Measurements from ENCODE around the gene CRYBG2.
A peak's percentile ranks its signal among the peaks of the same experiment; 100 is the strongest.
"Not testable (repeated sequence)": the region's sequence is repeated elsewhere in the genome, so short reads cannot be mapped to it uniquely, and the experiment has no call there.

The CRYBG2 gene

GRCh38 chr1:26375081-26375480 lies 21.2 kb upstream of the CRYBG2 start:
- no peak overlapping the region for H3K4me3 Mint-ChIP-seq
- DNase-seq = no peak

GRCh38 chr1:26374361-26374760 lies 20.4 kb upstream of the CRYBG2 start:
- not testable (repeated sequence) for ATAC-seq; H3K9me3 Mint-ChIP-seq; DNase-seq; H3K27me3 Mint-ChIP-seq; H3K36me3 Mint-ChIP-seq (ENCODE audit: low read depth)
- Mint-ChIP-seq H3K4me1 (peaks cover 96% of the 10 kb centered on the region), H3K27ac (peak overlapping the region; percentile 63), H3K4me3 (peak overlapping the region; percentile 50)

More at GRCh38 chr1:26375081-26375480, 21.2 kb upstream of the CRYBG2 start:
- ATAC-seq = peak; percentile 13
- Mint-ChIP-seq H3K9me3 (peaks cover 4% of the 10 kb centered on the region), H3K36me3 (ENCODE audit: low read depth) (no peaks in the 10 kb centered on the region), H3K27me3 (peaks cover under 1% of the 10 kb centered on the region), H3K4me1 (peaks cover 96% of the 10 kb centered on the region), H3K27ac (peak overlapping the region; percentile 63)

- no peak for DNase-seq
- Mint-ChIP-seq H3K4me3 (peak overlapping the region; percentile 50), H3K9me3 (peaks cover 4% of the 10 kb centered on the region), H3K27ac (peak overlapping the region; percentile 63), H3K4me1 (peaks cover 92% of the 10 kb centered on the region), H3K27me3 (no peaks in the 10 kb centered on the region), H3K36me3 (ENCODE audit: low read depth) (no peaks in the 10 kb centered on the region)
- ATAC-seq = no peak
These were observed 19.9 kb upstream of the CRYBG2 start for GRCh38 chr1:26373789-26374188.

DNA sequence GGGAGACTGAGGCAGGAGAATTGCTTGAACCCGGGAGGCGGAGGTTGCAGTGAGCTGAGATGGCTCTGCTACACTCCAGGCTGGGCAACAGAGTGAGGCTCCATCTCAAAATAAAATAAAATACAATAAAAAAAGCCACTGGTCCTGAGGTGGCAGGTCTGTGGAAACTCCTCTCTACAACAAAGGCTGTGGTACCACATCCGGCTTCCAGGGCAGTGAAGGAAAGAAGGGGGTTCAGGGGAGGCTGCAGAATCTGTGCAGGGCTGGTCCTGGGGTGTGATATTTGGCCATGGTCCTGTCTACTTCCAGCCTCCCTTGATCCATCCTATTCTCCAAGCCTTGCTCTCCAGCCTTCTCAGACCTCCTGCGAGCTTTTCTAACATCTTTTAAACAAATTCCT lies 19.4 kb upstream of the CRYBG2 start:
- DNase-seq = no peak
- H3K27me3 Mint-ChIP-seq = no peaks in the 10 kb centered on the region
- ATAC-seq = peak; percentile 41
- H3K4me1 Mint-ChIP-seq = peaks cover 87% of the 10 kb centered on the region
- H3K27ac Mint-ChIP-seq = peak overlapping the region; percentile 83
- H3K36me3 Mint-ChIP-seq (ENCODE audit: low read depth) = no peaks in the 10 kb centered on the region
- peaks cover 4% of the 10 kb centered on the region for H3K9me3 Mint-ChIP-seq
- peak overlapping the region; percentile 50 for H3K4me3 Mint-ChIP-seq

- Mint-ChIP-seq H3K27ac (peak within 1 kb of the TSS; percentile 83), H3K4me3 (peak within 1 kb of the TSS; percentile 50), H3K4me1 (peaks cover 80% of the 10 kb centered on the region)
- ATAC-seq; H3K27me3 Mint-ChIP-seq; H3K36me3 Mint-ChIP-seq (ENCODE audit: low read depth); H3K9me3 Mint-ChIP-seq; DNase-seq: not testable (repeated sequence)
These were observed 18.7 kb upstream of the CRYBG2 start, which contains the start of gene ZNF683 for GRCh38 chr1:26372611-26373010. Gene ZNF683 (minus strand): TSS chr1:26372750. CDS start chr1:26368571, 4,179 bp downstream.

DNA sequence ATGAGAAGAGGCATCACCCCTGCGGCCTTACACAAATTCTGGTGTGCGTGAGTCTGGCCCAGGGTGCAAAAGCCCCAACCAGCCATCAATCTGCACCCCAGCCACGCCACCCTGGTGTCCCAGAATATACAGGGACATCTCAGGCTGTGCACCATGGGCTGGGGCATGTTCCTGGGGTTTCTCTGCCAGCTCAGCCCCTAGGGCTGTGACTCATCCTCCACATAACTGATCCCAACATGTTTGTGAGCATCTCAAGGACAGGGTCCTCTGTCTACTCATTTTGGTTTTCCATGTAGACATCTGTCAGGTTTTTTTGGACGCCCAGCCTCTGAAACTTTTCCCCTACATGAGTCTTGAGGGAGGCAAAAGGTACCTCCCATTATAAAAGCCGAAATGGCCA lies 18.1 kb upstream of the CRYBG2 start:
- Mint-ChIP-seq H3K27me3 (no peaks in the 10 kb centered on the region), H3K4me1 (peaks cover 74% of the 10 kb centered on the region), H3K27ac (peak overlapping the region; percentile 83), H3K4me3 (no peak overlapping the region), H3K9me3 (peaks cover 4% of the 10 kb centered on the region), H3K36me3 (ENCODE audit: low read depth) (no peaks in the 10 kb centered on the region)
- ATAC-seq (peak; percentile 47), DNase-seq (no peak)

DNA sequence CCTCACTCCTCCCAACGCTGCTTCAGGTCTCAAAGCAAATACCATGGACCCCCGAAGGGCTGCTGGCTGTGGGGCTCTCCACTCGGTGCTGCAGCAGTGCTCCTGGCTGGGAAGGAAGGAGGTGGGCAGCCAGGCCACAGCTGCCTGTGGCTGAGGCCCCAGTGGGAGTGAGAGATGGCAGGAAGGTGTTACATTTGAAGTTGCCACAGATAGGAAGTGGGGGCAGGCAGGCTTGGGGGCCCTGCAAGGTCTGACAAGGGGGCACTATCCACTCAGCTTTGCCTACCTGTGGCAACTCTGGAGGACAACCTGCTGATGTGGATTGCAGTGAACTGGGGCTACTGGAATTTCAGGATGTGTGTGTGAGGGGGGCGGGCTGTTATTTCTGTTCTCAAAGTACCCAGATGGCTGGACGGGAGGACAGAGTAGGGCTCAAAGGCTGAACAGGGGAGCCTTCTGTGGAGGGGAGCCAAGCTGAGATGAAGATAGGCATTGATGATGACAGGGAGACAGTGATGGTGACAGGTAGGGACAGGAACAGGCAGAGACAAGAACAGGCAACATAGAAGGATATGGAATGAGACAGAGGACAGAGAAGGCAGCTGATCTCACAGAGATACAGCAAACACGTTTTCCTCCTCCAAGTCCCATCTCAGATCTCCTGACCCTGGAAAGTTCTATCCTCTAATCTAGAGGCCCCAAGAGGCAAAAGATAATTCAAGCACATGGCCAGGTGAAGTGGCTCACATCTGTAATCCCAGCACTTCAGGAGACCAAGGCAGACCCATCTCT lies 16.9 kb upstream of the CRYBG2 start:
- Mint-ChIP-seq H3K27ac (peak overlapping the region; percentile 57), H3K36me3 (ENCODE audit: low read depth) (no peaks in the 10 kb centered on the region), H3K9me3 (peaks cover 4% of the 10 kb centered on the region), H3K27me3 (peaks cover 3% of the 10 kb centered on the region), H3K4me1 (peaks cover 62% of the 10 kb centered on the region), H3K4me3 (peak overlapping the region; percentile 22)
- ATAC-seq (no peak), DNase-seq (no peak)

- DNase-seq (no peak), ATAC-seq (no peak)
- H3K4me1 Mint-ChIP-seq = peaks cover 53% of the 10 kb centered on the region
- no peaks in the 10 kb centered on the region for H3K36me3 Mint-ChIP-seq (ENCODE audit: low read depth)
- H3K27me3 Mint-ChIP-seq = peaks cover 5% of the 10 kb centered on the region
- H3K4me3 Mint-ChIP-seq = no peak overlapping the region
- H3K9me3 Mint-ChIP-seq = peaks cover 4% of the 10 kb centered on the region
- H3K27ac Mint-ChIP-seq = no peak overlapping the region
These were observed 14.6 kb upstream of the CRYBG2 start for GRCh38 chr1:26368486-26368885.

DNA sequence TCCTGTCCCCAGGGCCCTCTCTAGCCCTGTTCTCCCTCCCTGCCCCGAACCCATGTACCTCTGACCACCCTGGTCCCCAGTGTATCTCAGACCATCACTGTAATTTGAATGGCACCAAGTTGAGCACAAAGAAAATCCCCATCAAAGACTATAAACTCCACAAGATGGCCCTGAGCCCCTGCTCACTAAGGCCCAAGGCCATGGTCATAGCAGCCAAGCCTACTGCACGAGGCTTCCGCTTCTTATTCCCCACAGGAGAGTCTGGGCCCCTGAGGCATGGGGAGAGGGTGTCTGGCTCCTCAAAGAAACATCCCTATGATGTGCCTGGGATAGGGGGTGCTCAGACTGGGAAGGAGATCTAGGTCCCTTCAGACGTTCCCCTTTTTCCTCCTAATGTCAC lies 14.1 kb upstream of the CRYBG2 start:
- Mint-ChIP-seq H3K27ac (peak overlapping the region; percentile 36), H3K9me3 (peaks cover 4% of the 10 kb centered on the region), H3K4me1 (peaks cover 53% of the 10 kb centered on the region), H3K4me3 (no peak overlapping the region), H3K27me3 (peaks cover 5% of the 10 kb centered on the region), H3K36me3 (ENCODE audit: low read depth) (no peaks in the 10 kb centered on the region)
- no peak for ATAC-seq
- no peak for DNase-seq

DNA sequence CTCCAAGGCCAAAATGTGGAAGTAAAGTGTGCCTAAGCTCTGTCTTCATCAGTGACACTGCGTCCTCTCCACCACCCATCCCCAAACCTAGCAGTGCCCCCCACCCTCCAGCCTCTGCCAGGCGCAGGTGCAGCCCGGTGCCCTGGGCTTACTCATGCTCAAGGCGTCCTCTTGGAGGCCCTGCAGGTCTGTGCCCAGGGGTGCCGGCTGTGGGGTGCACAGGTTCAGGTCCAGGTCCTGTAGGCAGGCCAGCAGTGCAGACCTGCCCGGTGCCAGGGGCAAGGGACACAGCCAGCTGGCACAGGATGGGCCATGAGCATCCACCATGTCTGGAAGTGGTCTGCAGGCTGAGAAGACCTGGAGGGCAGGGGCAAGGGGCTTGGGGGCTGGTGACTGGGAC lies 13.5 kb upstream of the CRYBG2 start:
- Mint-ChIP-seq H3K9me3 (peaks cover 4% of the 10 kb centered on the region), H3K27ac (no peak overlapping the region), H3K36me3 (ENCODE audit: low read depth) (no peaks in the 10 kb centered on the region), H3K4me1 (peaks cover 47% of the 10 kb centered on the region), H3K4me3 (no peak overlapping the region), H3K27me3 (peaks cover 5% of the 10 kb centered on the region)
- ATAC-seq = no peak
- DNase-seq = no peak

- Mint-ChIP-seq H3K4me3 (no peak overlapping the region), H3K27me3 (peaks cover 12% of the 10 kb centered on the region), H3K9me3 (no peaks in the 10 kb centered on the region), H3K27ac (no peak overlapping the region), H3K4me1 (peaks cover 40% of the 10 kb centered on the region), H3K36me3 (ENCODE audit: low read depth) (no peaks in the 10 kb centered on the region)
- ATAC-seq (no peak), DNase-seq (no peak)
These were observed 11.0 kb upstream of the CRYBG2 start for GRCh38 chr1:26364956-26365355.

GRCh38 chr1:26363549-26364448 lies 9.9 kb upstream of the CRYBG2 start:
- Mint-ChIP-seq H3K4me1 (peaks cover 44% of the 10 kb centered on the region), H3K36me3 (ENCODE audit: low read depth) (no peaks in the 10 kb centered on the region), H3K27ac (peak overlapping the region; percentile 22), H3K9me3 (no peaks in the 10 kb centered on the region), H3K4me3 (no peak overlapping the region), H3K27me3 (peaks cover 20% of the 10 kb centered on the region)
- ATAC-seq = peak; percentile 85
- DNase-seq = peak; percentile 93

DNA sequence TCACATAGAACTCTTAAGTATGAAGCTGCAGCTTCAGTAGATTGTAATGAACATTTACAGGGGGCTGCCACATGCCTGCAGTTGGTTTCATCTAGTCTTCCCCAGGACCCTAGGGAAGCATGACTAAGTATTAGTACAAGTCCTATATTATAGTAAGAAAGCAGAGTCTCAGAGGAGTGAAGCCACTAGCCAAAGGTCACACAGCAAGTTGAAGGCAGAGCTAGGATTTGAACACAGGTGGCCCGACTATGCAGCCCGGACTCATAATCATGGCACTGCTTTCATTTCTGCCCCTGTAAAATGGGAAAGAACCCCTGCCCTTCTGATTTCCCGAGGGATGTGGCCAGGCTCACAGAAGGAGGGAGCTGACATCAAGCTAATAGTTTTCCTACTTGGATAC lies 8.4 kb upstream of the CRYBG2 start:
- peaks cover 23% of the 10 kb centered on the region for H3K27me3 Mint-ChIP-seq
- DNase-seq (no peak), ATAC-seq (no peak)
- no peak overlapping the region for H3K4me3 Mint-ChIP-seq
- no peaks in the 10 kb centered on the region for H3K36me3 Mint-ChIP-seq (ENCODE audit: low read depth)
- H3K9me3 Mint-ChIP-seq = no peaks in the 10 kb centered on the region
- peaks cover 49% of the 10 kb centered on the region for H3K4me1 Mint-ChIP-seq
- H3K27ac Mint-ChIP-seq = no peak overlapping the region

- H3K27me3 Mint-ChIP-seq = peaks cover 25% of the 10 kb centered on the region
- no peak overlapping the region for H3K4me3 Mint-ChIP-seq
- ATAC-seq (no peak), DNase-seq (no peak)
- no peak overlapping the region for H3K27ac Mint-ChIP-seq
- no peaks in the 10 kb centered on the region for H3K9me3 Mint-ChIP-seq
- no peaks in the 10 kb centered on the region for H3K36me3 Mint-ChIP-seq (ENCODE audit: low read depth)
- H3K4me1 Mint-ChIP-seq = peaks cover 49% of the 10 kb centered on the region
These were observed 7.7 kb upstream of the CRYBG2 start for GRCh38 chr1:26361605-26362122.

Data from activated naive CD8-positive, alpha-beta T cell treated with anti-CD3 and anti-CD28 coated beads, Interleukin-2, amount 50 U/mL, for 24 hours (primary cell).